Measurements from ENCODE around the gene SLC22A13. TPM values are rescaled to one million over a fixed set of nuclear protein-coding genes. Genes with fewer than 3 reads are reported as not detected.

Gene SLC22A13
- total RNA-seq, 1 donor from 2014 or later: 0.21 TPM

DNA sequence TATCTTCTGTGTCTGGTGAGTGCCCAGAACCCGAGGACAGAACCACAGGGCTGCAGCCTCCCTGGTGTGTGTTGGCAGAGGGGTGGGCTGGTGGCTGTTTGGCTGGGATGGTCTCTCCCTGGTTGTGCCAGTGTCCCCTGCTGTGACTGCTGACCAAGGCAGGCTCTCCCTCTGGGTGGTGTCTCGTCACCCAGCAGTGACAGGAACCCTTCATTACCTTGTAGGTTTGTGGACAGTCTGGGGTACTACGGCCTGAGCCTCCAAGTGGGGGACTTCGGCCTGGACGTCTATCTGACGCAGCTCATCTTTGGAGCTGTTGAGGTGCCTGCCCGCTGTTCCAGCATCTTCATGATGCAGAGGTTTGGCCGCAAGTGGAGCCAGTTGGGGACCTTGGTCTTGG lies 10.0 kb downstream of the SLC22A13 start:
- H3F3A ChIP-seq (ENCODE audit: low read depth): no peaks in the 10 kb centered on the region
- H2AFZ ChIP-seq (replicated peaks): no peak overlapping the region
- H3K27ac Mint-ChIP-seq: no peak overlapping the region
- no peak for DNase-seq (ENCODE audit: low spot score)
- no peak overlapping the region for H3K9ac ChIP-seq
- H3K4me2 ChIP-seq: no peak overlapping the region
- TF ChIP-seq, protein P1, sequence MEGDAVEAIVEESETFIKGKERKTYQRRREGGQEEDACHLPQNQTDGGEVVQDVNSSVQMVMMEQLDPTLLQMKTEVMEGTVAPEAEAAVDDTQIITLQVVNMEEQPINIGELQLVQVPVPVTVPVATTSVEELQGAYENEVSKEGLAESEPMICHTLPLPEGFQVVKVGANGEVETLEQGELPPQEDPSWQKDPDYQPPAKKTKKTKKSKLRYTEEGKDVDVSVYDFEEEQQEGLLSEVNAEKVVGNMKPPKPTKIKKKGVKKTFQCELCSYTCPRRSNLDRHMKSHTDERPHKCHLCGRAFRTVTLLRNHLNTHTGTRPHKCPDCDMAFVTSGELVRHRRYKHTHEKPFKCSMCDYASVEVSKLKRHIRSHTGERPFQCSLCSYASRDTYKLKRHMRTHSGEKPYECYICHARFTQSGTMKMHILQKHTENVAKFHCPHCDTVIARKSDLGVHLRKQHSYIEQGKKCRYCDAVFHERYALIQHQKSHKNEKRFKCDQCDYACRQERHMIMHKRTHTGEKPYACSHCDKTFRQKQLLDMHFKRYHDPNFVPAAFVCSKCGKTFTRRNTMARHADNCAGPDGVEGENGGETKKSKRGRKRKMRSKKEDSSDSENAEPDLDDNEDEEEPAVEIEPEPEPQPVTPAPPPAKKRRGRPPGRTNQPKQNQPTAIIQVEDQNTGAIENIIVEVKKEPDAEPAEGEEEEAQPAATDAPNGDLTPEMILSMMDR (IDR thresholded peaks at IDR 0.05): no peak
- TF ChIP-seq EZH2 (IDR thresholded peaks at IDR 0.05) (no peak), EZH2phosphoT487 (IDR thresholded peaks at IDR 0.05) (no peak)
- no peak overlapping the region for H3K4me3 ChIP-seq
- no peaks in the 10 kb centered on the region for H3K79me2 ChIP-seq (ENCODE audit: low read depth)
- no peaks in the 10 kb centered on the region for H3K36me3 ChIP-seq
- H3K4me1 ChIP-seq: no peaks in the 10 kb centered on the region
- H3K9me3 ChIP-seq (ENCODE audit: low read depth): no peaks in the 10 kb centered on the region
- H3K27me3 ChIP-seq: no peaks in the 10 kb centered on the region
- H4K20me1 ChIP-seq (ENCODE audit: low read depth): no peaks in the 10 kb centered on the region
- H3K4me1 Mint-ChIP-seq: no peaks in the 10 kb centered on the region
- H3K9me3 Mint-ChIP-seq: no peaks in the 10 kb centered on the region
- no peak overlapping the region for H3K27ac ChIP-seq
- H3K36me3 Mint-ChIP-seq: peaks cover 6% of the 10 kb centered on the region
- no peak overlapping the region for H3K4me3 Mint-ChIP-seq
- peaks cover 4% of the 10 kb centered on the region for H3K27me3 Mint-ChIP-seq (ENCODE audit: insufficient read depth, low read depth)

DNA sequence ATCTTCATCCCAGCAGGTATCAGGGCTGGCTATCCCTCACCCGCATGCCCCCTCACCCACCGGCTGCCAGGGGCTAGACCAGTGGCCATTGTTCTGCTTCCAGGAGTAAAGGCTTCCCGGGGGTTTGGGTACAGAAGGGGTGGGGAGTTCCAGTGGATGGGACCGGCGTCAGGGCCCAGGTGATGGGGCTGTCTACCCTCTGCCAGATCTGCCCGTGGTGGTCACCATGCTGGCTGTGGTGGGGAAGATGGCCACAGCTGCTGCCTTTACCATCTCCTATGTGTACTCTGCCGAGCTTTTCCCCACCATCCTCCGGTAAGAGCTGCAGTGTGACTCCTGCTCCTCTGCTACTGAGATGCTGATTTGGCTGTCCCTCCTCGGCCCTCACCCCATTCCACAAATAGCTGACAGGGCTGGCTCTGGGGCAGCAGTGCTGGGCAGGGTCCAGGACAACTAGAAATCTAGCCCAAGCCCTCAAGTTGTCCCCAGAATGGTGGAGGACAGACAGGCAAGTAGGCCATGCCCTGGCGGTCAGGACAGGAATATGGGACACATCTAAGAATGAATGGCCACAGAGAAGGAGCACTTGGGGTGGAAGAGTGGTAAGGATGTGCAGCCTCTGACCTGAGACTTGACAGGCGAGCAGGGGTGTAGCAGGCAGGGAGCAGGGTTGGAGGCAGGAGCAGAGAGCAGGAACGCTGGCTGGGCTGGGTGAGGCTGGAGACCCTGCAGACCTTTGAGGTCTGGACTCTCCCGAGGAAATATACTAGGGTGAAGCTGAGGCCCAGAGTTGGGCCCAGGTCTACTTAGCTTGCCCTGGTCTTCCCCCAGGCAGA lies 10.7 kb downstream of the SLC22A13 start:
- H3K36me3 Mint-ChIP-seq: peaks cover 6% of the 10 kb centered on the region
- Histone ChIP-seq H3K27ac (no peak overlapping the region), H3K9me3 (ENCODE audit: low read depth) (no peaks in the 10 kb centered on the region), H3K79me2 (ENCODE audit: low read depth) (no peaks in the 10 kb centered on the region), H3K27me3 (no peaks in the 10 kb centered on the region), H3K4me2 (no peak overlapping the region), H2AFZ (replicated peaks) (no peak overlapping the region), H3K9ac (no peak overlapping the region), H3K4me3 (no peak overlapping the region), H4K20me1 (ENCODE audit: low read depth) (no peaks in the 10 kb centered on the region), H3K4me1 (no peaks in the 10 kb centered on the region), H3F3A (ENCODE audit: low read depth) (no peaks in the 10 kb centered on the region), H3K36me3 (no peaks in the 10 kb centered on the region)
- H3K4me3 Mint-ChIP-seq: no peak overlapping the region
- H3K4me1 Mint-ChIP-seq: no peaks in the 10 kb centered on the region
- no peaks in the 10 kb centered on the region for H3K9me3 Mint-ChIP-seq
- DNase-seq (ENCODE audit: low spot score): no peak
- TF ChIP-seq EZH2 (IDR thresholded peaks at IDR 0.05) (no peak), EZH2phosphoT487 (IDR thresholded peaks at IDR 0.05) (no peak)
- TF ChIP-seq, protein P1 (IDR thresholded peaks at IDR 0.05): no peak
- peak overlapping the region; percentile 50 for H3K27ac Mint-ChIP-seq
- H3K27me3 Mint-ChIP-seq (ENCODE audit: insufficient read depth, low read depth): peaks cover 4% of the 10 kb centered on the region

DNA sequence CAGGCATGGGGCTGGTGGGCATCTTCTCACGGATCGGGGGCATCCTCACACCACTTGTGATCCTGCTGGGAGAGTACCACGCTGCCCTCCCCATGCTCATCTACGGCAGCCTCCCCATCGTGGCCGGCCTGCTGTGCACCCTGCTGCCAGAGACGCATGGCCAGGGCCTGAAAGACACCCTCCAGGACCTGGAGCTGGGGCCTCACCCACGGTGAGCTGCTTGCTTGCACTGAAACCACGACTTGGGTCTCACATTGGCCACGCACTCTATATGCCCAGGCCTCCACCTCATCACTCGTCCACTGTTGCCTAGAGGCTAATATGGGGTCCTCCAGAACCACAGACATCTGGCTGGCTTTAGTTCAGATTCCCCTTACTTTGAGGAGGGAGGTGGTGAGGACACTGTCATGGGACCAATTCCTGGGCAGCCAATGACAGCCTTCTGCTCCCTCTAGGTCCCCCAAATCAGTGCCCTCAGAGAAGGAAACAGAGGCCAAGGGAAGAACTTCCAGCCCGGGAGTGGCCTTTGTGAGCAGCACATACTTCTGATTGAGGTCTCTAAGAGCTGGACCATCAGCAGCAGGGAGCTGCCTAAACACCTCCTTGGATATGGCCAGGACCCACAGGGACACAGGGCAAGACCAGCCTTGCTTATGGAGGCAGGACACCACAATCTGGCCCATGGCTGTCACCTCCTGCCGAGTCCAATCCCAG lies 11.5 kb downstream of the SLC22A13 start:
- Mint-ChIP-seq H3K4me1 (no peaks in the 10 kb centered on the region), H3K9me3 (no peaks in the 10 kb centered on the region), H3K36me3 (peaks cover 6% of the 10 kb centered on the region), H3K27ac (no peak overlapping the region), H3K4me3 (no peak overlapping the region), H3K27me3 (ENCODE audit: insufficient read depth, low read depth) (peaks cover 4% of the 10 kb centered on the region)
- Histone ChIP-seq H3K4me3 (no peak overlapping the region), H3K36me3 (no peaks in the 10 kb centered on the region), H3K9me3 (ENCODE audit: low read depth) (no peaks in the 10 kb centered on the region), H4K20me1 (ENCODE audit: low read depth) (no peaks in the 10 kb centered on the region), H3K27ac (no peak overlapping the region), H3K79me2 (ENCODE audit: low read depth) (no peaks in the 10 kb centered on the region), H3K9ac (no peak overlapping the region), H3F3A (ENCODE audit: low read depth) (no peaks in the 10 kb centered on the region), H3K27me3 (no peaks in the 10 kb centered on the region), H3K4me1 (no peaks in the 10 kb centered on the region), H3K4me2 (no peak overlapping the region), H2AFZ (replicated peaks) (no peak overlapping the region)
- DNase-seq (ENCODE audit: low spot score): no peak
- no peak for TF ChIP-seq EZH2phosphoT487 (IDR thresholded peaks at IDR 0.05)
- TF ChIP-seq EZH2 (IDR thresholded peaks at IDR 0.05): no peak
- TF ChIP-seq, protein P1 (IDR thresholded peaks at IDR 0.05): no peak
